Activated CD4-positive, alpha-beta T cell treated with anti-CD3 and anti-CD28 coated beads, Interleukin-2, amount 10 ng/mL, durations not matched to agents 24 days and 14 days (primary cell): ENCODE data around the gene U2AF1L4. TPM values are rescaled to one million over a fixed set of nuclear protein-coding genes. Genes with fewer than 3 reads are reported as not detected.

Source experiments
- DNase-seq: peaks from one replicate; pipeline ENCODE4 v3.0.0; 2022
- H3K27ac Mint-ChIP-seq: one replicate; pipeline ENCODE4 v1.8.0; 2022; ENCODE audit warnings: mild to moderate bottlenecking, mixed read lengths
- H3K27me3 Mint-ChIP-seq: one replicate; pipeline ENCODE4 v1.8.0; 2022; ENCODE audit warnings: mixed read lengths
- H3K36me3 Mint-ChIP-seq: one replicate; pipeline ENCODE4 v1.8.0; 2022; ENCODE audit warnings: low read depth, mild to moderate bottlenecking, mixed read lengths
- H3K4me1 Mint-ChIP-seq: one replicate; pipeline ENCODE4 v1.8.0; 2021; ENCODE audit warnings: mixed read lengths
- H3K4me3 Mint-ChIP-seq: one replicate; pipeline ENCODE4 v1.8.0; 2022; ENCODE audit warnings: mild to moderate bottlenecking, moderate library complexity, mixed read lengths
- H3K9me3 Mint-ChIP-seq: one replicate; pipeline ENCODE4 v1.8.0; 2021; ENCODE audit warnings: mixed read lengths
- intact Hi-C: fragments of 100-400 bp; cut with micrococcal nuclease; formaldehyde crosslinking; loops from one replicate; pipeline ENCODE4 v1.15.1; 2023
- total RNA-seq: library from RNA; stranded (reverse); gene quantifications from 2 replicates; pipeline ENCODE4 v1.2.3, GENCODE V29; 2022

The U2AF1L4 gene, protein sequence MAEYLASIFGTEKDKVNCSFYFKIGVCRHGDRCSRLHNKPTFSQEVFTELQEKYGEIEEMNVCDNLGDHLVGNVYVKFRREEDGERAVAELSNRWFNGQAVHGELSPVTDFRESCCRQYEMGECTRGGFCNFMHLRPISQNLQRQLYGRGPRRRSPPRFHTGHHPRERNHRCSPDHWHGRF
- total RNA-seq: 26.9 and 28.2 TPM in 2 replicates

DNA sequence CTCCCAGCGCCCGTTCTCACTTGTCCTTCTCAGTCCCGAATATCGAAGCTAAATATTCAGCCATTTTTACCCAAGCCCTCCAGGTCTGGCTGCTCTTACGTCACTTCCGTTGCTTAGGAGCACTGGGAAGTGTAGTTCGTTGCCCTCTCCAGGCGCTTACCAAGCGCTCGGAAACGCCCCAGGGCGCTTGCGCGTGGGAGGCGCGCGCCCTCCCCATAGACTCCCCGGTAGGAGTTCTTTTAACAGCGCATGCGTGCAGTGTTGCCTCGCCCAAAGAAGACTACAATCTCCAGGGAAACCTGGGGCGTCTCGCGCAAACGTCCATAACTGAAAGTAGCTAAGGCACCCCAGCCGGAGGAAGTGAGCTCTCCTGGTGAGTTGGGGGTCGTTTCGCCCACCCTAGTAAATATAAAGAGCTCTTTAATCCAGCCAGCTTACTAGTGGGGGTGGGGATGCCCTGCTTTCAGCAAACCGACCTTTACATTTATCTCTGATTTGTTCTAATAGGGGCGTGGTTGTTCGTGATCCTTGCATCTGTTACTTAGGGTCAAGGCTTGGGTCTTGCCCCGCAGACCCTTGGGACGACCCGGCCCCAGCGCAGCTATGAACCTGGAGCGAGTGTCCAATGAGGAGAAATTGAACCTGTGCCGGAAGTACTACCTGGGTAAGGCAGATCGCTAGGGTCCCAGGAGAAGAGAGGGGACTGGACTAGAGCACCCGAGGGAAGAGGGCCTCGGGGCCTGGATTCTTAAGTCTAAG is at the start of gene U2AF1L4, which contains the start of gene PSENEN:
Gene U2AF1L4 (minus strand): TSS at position 91 of the 759 bp plus-strand sequence. CDS start 27 bp downstream, at position 64.
Gene PSENEN (plus strand): TSS at position 324 of the 759 bp plus-strand sequence. CDS start 280 bp downstream, at position 604.
- peak within 1 kb of the TSS; percentile 94 for H3K4me3 Mint-ChIP-seq
- H3K9me3 Mint-ChIP-seq: no peaks in the 10 kb centered on the region
- peak; percentile 99 for DNase-seq
- H3K27ac Mint-ChIP-seq: peak within 1 kb of the TSS; percentile 100
- peaks cover 20% of the 10 kb centered on the region for H3K36me3 Mint-ChIP-seq
- intact Hi-C loops: loop anchor here (1.0 to 10.0 kb wide), 5 partner anchors 28 to 369 kb away; partner anchors contain the start of genes ARHGAP33, OVOL3, POLR2I and TBCB
- peaks cover 52% of the 10 kb centered on the region for H3K4me1 Mint-ChIP-seq
- no peaks in the 10 kb centered on the region for H3K27me3 Mint-ChIP-seq

- H3K9me3 Mint-ChIP-seq: no peaks in the 10 kb centered on the region
- intact Hi-C loops: no loop called here
- H3K4me3 Mint-ChIP-seq: no peak overlapping the region
- peaks cover 4% of the 10 kb centered on the region for H3K4me1 Mint-ChIP-seq
- DNase-seq: no peak
- H3K36me3 Mint-ChIP-seq: no peaks in the 10 kb centered on the region
- H3K27me3 Mint-ChIP-seq: peaks cover 29% of the 10 kb centered on the region
- H3K27ac Mint-ChIP-seq: no peak overlapping the region
Observed at GRCh38 chr19:35793381-35794165, 48.4 kb upstream of the U2AF1L4 start.

DNA sequence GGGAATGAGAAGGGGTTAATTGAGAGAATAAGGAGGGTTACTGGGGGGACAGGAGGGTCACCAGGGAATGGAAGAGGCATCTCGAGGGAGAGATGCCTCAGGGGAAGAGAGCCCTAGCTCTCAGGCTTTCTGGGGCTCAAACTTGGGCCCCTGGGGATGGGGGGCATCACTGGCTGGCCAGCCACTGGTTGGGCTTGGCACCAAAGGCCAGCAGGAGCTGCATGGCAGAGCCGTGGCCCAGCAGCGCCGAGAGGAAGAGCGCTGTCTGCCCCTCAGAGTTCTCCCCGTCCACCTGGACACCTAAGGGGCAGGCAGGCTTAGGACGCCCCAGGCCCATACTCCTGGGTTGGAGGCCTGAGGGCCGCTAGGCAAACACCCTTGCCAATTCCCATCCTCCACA is 47.7 kb upstream of the U2AF1L4 start:
- Mint-ChIP-seq H3K9me3 (no peaks in the 10 kb centered on the region), H3K27me3 (peaks cover 25% of the 10 kb centered on the region), H3K4me1 (peaks cover 4% of the 10 kb centered on the region), H3K36me3 (no peaks in the 10 kb centered on the region), H3K4me3 (no peak overlapping the region), H3K27ac (no peak overlapping the region)
- DNase-seq: no peak
- intact Hi-C loops: no loop called here

GRCh38 chr19:35792312-35792711 is 47.1 kb upstream of the U2AF1L4 start:
- Mint-ChIP-seq H3K4me1 (peaks cover 3% of the 10 kb centered on the region), H3K9me3 (no peaks in the 10 kb centered on the region), H3K27ac (no peak overlapping the region), H3K27me3 (peaks cover 21% of the 10 kb centered on the region), H3K4me3 (no peak overlapping the region), H3K36me3 (no peaks in the 10 kb centered on the region)
- intact Hi-C loops: no loop called here
- DNase-seq: no peak

DNA sequence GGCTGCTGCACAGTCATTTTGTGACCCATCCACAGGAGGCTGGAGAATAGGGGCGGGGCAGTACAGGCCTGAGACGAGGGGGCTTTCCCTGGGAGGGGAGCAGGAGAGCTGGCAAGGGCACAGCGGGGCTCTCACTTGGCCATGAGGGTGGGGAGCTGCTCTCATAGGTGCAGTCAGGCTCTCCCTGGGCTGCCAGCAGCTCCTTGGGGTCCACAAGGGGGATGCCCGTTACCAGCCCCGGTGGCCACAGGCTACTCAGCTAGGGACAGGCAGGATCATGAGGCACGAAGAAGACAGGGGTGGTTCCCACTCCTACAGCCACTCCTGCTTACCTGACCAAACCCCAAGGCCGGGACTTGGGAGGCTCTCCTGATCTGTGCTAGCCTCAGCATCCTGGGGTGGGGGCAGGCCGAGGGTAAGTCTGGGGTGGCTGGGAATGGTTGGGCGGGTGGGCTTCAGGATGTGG is 46.6 kb upstream of the U2AF1L4 start:
- no peaks in the 10 kb centered on the region for H3K4me1 Mint-ChIP-seq
- no peak overlapping the region for H3K4me3 Mint-ChIP-seq

DNA sequence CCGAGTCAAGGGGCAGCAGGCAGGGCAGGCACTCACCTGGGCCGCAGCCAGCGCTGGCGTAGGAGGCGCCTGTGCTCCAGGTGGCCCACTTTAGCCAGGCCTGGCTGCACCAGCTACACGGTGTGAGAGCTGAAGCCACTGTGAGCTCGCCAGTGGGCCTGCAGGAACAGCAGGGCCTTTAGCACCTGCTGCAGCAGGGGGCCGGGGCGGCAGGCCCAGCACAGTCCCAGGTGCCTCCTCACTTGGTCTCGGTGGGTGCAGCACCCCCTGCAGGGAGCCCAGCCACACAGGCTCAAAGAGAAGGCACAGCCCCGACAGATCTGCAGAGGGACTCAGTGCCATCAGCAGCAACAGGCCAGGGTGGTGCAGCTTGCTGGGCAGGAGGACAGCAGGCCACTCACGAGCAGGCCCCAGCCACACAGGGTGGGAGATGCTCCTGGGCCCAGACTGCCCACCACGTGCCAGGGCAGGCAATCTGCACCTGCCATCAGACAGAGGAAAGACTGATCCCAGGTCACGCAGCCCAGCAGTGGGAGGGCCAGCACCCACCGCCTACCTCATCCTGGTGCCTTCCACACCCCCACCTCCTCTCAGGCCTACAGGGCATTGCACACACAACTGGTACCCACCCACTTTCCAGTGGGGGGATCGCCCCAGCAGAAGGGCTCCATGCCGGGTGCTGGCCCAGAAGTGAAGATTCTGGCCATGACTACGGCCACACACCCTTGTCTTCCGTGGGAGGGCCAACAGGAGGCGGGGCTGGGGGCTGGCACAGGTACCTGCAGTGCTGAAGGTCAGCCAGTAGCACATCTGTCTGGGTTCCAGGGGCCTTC is 46.0 kb upstream of the U2AF1L4 start:
- H3K27me3 Mint-ChIP-seq: peaks cover 10% of the 10 kb centered on the region
- intact Hi-C loops: no loop called here
- H3K4me1 Mint-ChIP-seq: no peaks in the 10 kb centered on the region
- H3K36me3 Mint-ChIP-seq: no peaks in the 10 kb centered on the region
- H3K9me3 Mint-ChIP-seq: no peaks in the 10 kb centered on the region
- H3K4me3 Mint-ChIP-seq: no peak overlapping the region
- no peak overlapping the region for H3K27ac Mint-ChIP-seq
- DNase-seq: peak; percentile 69

More for the DNA sequence above, 46.6 kb upstream of the U2AF1L4 start:
- Mint-ChIP-seq H3K36me3 (no peaks in the 10 kb centered on the region), H3K27ac (no peak overlapping the region), H3K9me3 (no peaks in the 10 kb centered on the region), H3K27me3 (peaks cover 16% of the 10 kb centered on the region)
- intact Hi-C loops: no loop called here
- no peak for DNase-seq

DNA sequence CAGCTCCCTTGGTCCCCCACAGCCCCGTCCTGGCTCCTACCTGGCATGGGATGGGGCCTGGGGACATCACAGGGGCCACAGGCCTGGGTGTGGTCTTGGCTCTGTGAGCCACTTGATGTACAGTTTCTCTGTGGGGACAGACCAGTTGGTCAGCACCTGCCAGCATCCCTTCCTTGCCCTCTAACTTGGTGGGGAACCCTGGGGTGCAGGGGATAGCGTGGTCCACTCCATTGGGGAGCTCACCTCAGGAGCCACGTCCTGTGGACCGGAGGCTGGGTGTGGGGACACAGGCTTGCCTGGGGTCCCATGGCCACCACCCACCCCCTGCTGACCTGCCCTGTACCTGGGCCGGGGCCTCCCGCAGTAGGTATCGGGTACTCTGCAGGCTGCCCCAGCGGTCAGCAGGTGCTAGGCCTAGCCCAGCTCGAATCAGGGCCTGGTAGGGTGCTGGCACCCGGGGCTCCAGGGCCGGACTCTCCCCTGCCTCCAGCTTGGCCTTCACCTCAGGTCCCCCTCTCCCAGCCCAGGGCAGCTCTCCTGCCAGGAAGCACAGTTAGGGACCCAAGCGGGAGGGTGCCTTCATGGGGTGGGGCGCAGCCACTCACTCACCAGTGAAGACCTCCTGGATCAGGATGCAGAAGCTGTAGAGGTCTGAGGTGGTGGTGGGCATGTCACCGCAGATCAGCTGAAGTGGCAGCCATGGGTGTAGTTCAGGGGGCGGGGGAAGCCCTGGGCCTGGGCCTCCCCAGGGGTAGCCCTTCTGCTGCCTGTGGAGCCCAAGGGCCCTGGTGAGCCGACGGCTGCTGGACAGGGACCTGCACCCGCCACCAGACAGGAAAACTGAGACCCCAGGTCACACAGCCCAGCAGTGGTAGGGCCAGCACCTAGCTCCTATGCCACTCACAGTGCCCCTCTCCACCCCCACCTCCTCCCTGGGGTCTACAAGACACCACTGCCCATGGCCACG is 45.0 kb upstream of the U2AF1L4 start:
- Mint-ChIP-seq H3K27ac (no peak overlapping the region), H3K4me3 (no peak overlapping the region), H3K36me3 (peaks cover 3% of the 10 kb centered on the region), H3K27me3 (peaks cover 4% of the 10 kb centered on the region), H3K9me3 (no peaks in the 10 kb centered on the region), H3K4me1 (no peaks in the 10 kb centered on the region)
- no peak for DNase-seq
- intact Hi-C loops: no loop called here

DNA sequence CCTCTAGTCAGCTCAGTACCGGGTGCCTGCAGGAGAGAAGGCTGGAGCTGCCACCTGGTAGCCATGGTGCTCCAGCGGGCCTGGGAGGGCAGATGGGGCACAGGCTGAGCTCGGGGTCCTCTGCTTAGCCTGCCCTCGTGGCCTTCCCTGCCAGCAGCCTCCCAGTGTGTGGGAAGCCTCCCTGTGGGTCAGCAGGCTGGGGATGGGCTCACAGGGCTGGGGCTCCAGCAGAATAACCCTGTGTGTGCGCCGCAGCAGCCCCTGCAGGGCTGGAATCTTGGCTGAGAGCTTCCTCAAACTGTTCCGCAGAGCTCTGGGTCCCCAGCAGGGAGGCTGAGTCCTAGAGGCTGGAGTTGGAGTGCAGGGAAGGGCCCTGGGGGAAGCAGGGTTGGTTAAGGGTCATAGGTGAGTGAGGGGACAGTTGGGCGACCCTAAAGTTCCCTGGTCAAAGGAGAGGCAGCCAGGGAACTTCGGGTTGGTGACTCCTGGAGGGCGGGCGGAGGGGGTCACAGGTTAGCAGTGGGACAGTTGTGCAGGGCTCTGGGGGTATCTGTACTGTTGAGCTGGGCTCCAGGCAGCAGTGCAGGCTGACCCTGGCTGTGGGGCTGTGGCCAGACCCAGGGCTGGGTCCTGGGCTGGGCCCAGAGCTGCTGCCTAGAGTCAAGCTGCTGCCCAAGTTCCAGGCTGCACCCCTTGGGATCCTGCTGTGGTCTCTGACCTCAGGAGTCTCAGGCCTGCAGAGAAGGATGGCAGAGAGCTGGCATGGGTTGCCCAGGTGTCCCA is 44.2 kb upstream of the U2AF1L4 start:
- Mint-ChIP-seq H3K4me1 (no peaks in the 10 kb centered on the region), H3K27ac (no peak overlapping the region), H3K4me3 (no peak overlapping the region), H3K9me3 (no peaks in the 10 kb centered on the region), H3K27me3 (peaks cover 4% of the 10 kb centered on the region), H3K36me3 (peaks cover 3% of the 10 kb centered on the region)
- DNase-seq: no peak
- intact Hi-C loops: no loop called here

GRCh38 chr19:35788205-35788960 is 43.2 kb upstream of the U2AF1L4 start:
- no peaks in the 10 kb centered on the region for H3K9me3 Mint-ChIP-seq
- H3K4me1 Mint-ChIP-seq: no peaks in the 10 kb centered on the region
- no peak overlapping the region for H3K4me3 Mint-ChIP-seq
- intact Hi-C loops: no loop called here
- no peak overlapping the region for H3K27ac Mint-ChIP-seq
- DNase-seq: no peak
- no peaks in the 10 kb centered on the region for H3K27me3 Mint-ChIP-seq
- H3K36me3 Mint-ChIP-seq: peaks cover 5% of the 10 kb centered on the region

GRCh38 chr19:35787227-35787799 is 42.1 kb upstream of the U2AF1L4 start:
- no peaks in the 10 kb centered on the region for H3K27me3 Mint-ChIP-seq
- H3K4me3 Mint-ChIP-seq: no peak overlapping the region
- no peak for DNase-seq
- H3K4me1 Mint-ChIP-seq: no peaks in the 10 kb centered on the region
- H3K9me3 Mint-ChIP-seq: no peaks in the 10 kb centered on the region
- H3K36me3 Mint-ChIP-seq: peaks cover 13% of the 10 kb centered on the region
- intact Hi-C loops: no loop called here
- no peak overlapping the region for H3K27ac Mint-ChIP-seq
